Panc1 (cell line): ENCODE results near the gene SAT1. TPM values are rescaled to one million over a fixed set of nuclear protein-coding genes. Genes with fewer than 3 reads are reported as not detected.

ENCODE experiments used
- ATAC-seq: fragments of 200-7000 bp; cut with Tn5 transposase; 2 replicates; pipeline ENCODE4 v1.9.1; 2020; ENCODE audit warnings: mild to moderate bottlenecking, moderate library complexity
- BruUV-seq: library from RNA; stranded (reverse); fragments of 400-500 nt; replicated peaks from 2 replicates; lab custom pipeline; 2021; lab: Mats Ljungman, UMichigan
- CTCF ChIA-PET: fragments of 300-600 bp; sonication (Branson Sonifier 250); formaldehyde crosslinking; loops from one replicate; lab custom pipeline; 2022; ENCODE audit warnings: antibody characterized with exemption; lab: Charles Lee
- POLR2A ChIA-PET: fragments of 300-600 bp; sonication (Branson Sonifier 250); formaldehyde crosslinking; loops from one replicate; lab custom pipeline; 2022; ENCODE audit warnings: antibody characterized with exemption; lab: Charles Lee
- DNase-seq: peaks from one replicate; pipeline ENCODE4 v3.0.0-alpha.2; 2010; ENCODE audit warnings: low read depth, low spot score
- H3K27ac ChIP-seq: 2 replicates; pipeline ENCODE4 v1.5.1; 2011; ENCODE audit warnings: mild to moderate bottlenecking, low read length, inconsistent platforms
- H3K27me3 ChIP-seq: fragments of 200-500 bp; sonication (Bioruptor generic); 2 replicates; pipeline ENCODE4 v1.6.0; 2014; ENCODE audit warnings: low read length, inconsistent platforms; ENCODE audit not compliant: control insufficient read depth, insufficient read depth
- H3K36me3 ChIP-seq: fragments of 200-500 bp; sonication (Bioruptor generic); 2 replicates; pipeline ENCODE4 v1.5.1; 2014; ENCODE audit warnings: inconsistent platforms, mild to moderate bottlenecking, low read length, moderate library complexity; ENCODE audit not compliant: control insufficient read depth, insufficient read depth
- H3K4me1 ChIP-seq: 2 replicates; pipeline ENCODE4 v1.5.1; 2011; ENCODE audit warnings: inconsistent platforms, mild to moderate bottlenecking, low read length, moderate library complexity; ENCODE audit not compliant: control insufficient read depth, insufficient read depth
- H3K4me3 ChIP-seq, 2 experiments: 2 replicates each; pipeline ENCODE4 v1.5.1; 2011 to 2012; ENCODE audit warnings: low read depth in 2 of 2, low read length in 2 of 2, mild to moderate bottlenecking in 2 of 2, inconsistent platforms in 1 of 2, moderate library complexity in 1 of 2
- H3K9me3 ChIP-seq: fragments of 200-500 bp; sonication (Bioruptor generic); 2 replicates; pipeline ENCODE4 v1.5.1; 2014; ENCODE audit warnings: low read depth, mild to moderate bottlenecking, inconsistent platforms, low read length, moderate library complexity; ENCODE audit not compliant: control insufficient read depth, insufficient read depth
- CTCF ChIP-seq: fragments of 450-650 bp; IDR thresholded peaks from 2 replicates; pipeline ENCODE4 v1.5.1; 2017; ENCODE audit warnings: mild to moderate bottlenecking
- POLR2AphosphoS5 ChIP-seq: IDR thresholded peaks from 2 replicates; pipeline ENCODE4 v1.6.1; 2012; ENCODE audit warnings: mild to moderate bottlenecking, low read depth, low read length, moderate library complexity
- REST ChIP-seq, 2 experiments: IDR thresholded peaks; 2 replicates each; pipeline ENCODE4 v1.6.1; 2011 to 2012; ENCODE audit warnings: low read depth in 2 of 2, control low read depth in 1 of 2, low read length in 1 of 2, mild to moderate bottlenecking in 1 of 2, moderate library complexity in 1 of 2; ENCODE audit not compliant: insufficient read depth in 1 of 2
- SIN3A ChIP-seq: IDR thresholded peaks from 2 replicates; pipeline ENCODE4 v1.6.1; 2012; ENCODE audit warnings: low read depth, mild to moderate bottlenecking, low read length, moderate library complexity, borderline replicate concordance; ENCODE audit not compliant: insufficient read depth
- TCF7L2 ChIP-seq: IDR thresholded peaks from 2 replicates; pipeline ENCODE4 v1.6.1; 2011; ENCODE audit warnings: mild to moderate bottlenecking, low read depth, low read length, inconsistent platforms
- in situ Hi-C: cut with HindIII; loops from 2 replicates; pipeline ENCODE4 v1.10.0; 2016; ENCODE audit warnings: low sequenced_read_pairs, low pct_unique_long_range_greater_than_20kb
- intact Hi-C: fragments of 100-400 bp; cut with micrococcal nuclease; formaldehyde crosslinking; loops from one replicate; pipeline ENCODE4 v1.10.0; 2022; ENCODE audit not compliant: unreplicated experiment
- total RNA-seq: library from RNA; stranded (reverse); gene quantifications from one replicate; pipeline ENCODE4 v1.2.1, GENCODE V29; 2021; ENCODE audit not compliant: unreplicated experiment

SAT1 gene
- total RNA-seq, 1 experiment from 2014 or later: 173 TPM

DNA sequence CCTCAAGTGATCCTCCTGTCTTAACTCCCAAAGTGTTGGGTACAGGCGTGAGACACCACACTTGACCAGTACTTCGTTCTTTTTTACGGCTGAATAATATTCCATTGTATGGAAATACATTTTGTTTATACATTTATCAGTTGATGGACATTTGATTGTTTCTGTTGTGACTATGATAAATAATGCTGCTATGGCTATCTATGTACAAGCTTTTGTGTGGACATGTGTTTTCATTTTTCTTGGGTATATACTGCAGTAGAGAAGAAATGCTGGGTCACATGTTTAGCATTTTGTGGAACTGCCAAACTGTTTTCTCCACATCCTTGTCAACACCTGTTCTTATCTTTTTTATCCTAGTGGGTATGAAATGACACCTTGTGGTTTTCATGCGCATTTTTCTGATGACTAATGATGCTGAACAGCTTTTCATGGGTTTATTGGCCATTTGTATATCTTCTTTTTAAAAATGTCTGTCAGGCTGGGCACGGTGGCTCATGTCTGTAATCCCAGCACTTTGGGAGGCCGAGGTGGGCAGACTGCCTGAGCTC lies 37.3 kb downstream of the SAT1 start:
- H3K27ac ChIP-seq: no peak overlapping the region
- no peak for TF ChIP-seq CTCF
- TF ChIP-seq SIN3A: no peak
- no peak for TF ChIP-seq POLR2AphosphoS5
- no peak for TF ChIP-seq TCF7L2
- ATAC-seq (no peak), DNase-seq (no peak)
- H3K36me3 ChIP-seq: no peaks in the 10 kb centered on the region
- ChIA-PET CTCF (no interaction called here), POLR2A (no interaction called here)
- H3K27me3 ChIP-seq: no peaks in the 10 kb centered on the region
- no peak overlapping the region for H3K4me3 ChIP-seq
- peaks cover 3% of the 10 kb centered on the region; the same call in 1 of the 2 replicates for H3K4me1 ChIP-seq
- in situ Hi-C loops (no loop called here), intact Hi-C loops (no loop called here)
- no TSS peak for BruUV-seq
- no peaks in the 10 kb centered on the region for H3K9me3 ChIP-seq

- no TSS peak for BruUV-seq
- Histone ChIP-seq H3K4me1 (peaks cover 3% of the 10 kb centered on the region; the same call in 1 of the 2 replicates), H3K9me3 (no peaks in the 10 kb centered on the region), H3K27ac (peak overlapping the region; percentile 65), H3K36me3 (no peaks in the 10 kb centered on the region), H3K4me3 (no peak overlapping the region), H3K27me3 (no peaks in the 10 kb centered on the region)
- no peak for DNase-seq
- ATAC-seq: no peak
- intact Hi-C loops (no loop called here), in situ Hi-C loops (no loop called here)
- TF ChIP-seq SIN3A (no peak), POLR2AphosphoS5 (no peak), REST (IDR thresholded peaks at IDR 0.05; ENCODE audit: insufficient read depth in 1 of 2, low read depth in 2 of 2, low read length in 1 of 2) (no peak), CTCF (no peak), TCF7L2 (no peak)
- ChIA-PET POLR2A (no interaction called here), CTCF (no interaction called here)
Measured at GRCh38 chrX:23821847-23822246, 38.9 kb downstream of the SAT1 start.
